Fibroblast of villous mesenchyme (primary cell): ENCODE measurements around the gene PARD3. TPM values are rescaled to one million over a fixed set of nuclear protein-coding genes. Genes with fewer than 3 reads are reported as not detected.

Experiments
- DNase-seq: peaks from one replicate; pipeline ENCODE4 v3.0.0-alpha.2; 2010; ENCODE audit warnings: low read depth
- H3K4me3 ChIP-seq: 2 replicates; pipeline ENCODE4 v1.5.1; 2011; ENCODE audit warnings: low read depth, mild to moderate bottlenecking, low read length
- total RNA-seq: library from RNA; depleted of rRNA; stranded (reverse); fragments of >200 nt; gene quantifications from 2 replicates; pipeline ENCODE4 v1.2.3, GENCODE V29; 2012
- TF ChIP-seq, protein P1 (sequence below): IDR thresholded peaks from 2 replicates; pipeline ENCODE4 v1.5.1; 2012; ENCODE audit warnings: low read depth, mild to moderate bottlenecking, low read length; ENCODE audit not compliant: insufficient read depth

The PARD3 gene
- total RNA-seq, 1 donor: 44.0 TPM

DNA sequence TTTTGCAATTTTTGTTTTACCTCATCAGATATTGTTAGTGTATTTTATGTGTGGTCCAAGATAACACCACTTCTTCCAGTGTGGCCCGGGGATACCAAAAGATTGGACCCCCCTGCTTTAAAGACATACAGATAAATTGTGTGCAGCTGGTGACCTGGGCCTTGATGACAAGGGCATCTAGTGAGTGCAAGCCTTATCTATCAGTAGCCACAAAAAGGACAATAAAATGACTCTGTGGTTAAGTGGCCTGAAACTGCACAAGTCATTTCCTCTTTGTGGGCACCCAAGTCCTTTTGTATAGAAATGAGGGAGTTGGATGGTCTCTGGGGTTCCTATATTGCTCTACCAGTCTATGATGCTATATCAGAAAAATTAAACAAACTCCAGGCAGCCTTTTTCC is 98.1 kb downstream of the PARD3 start:
- TF ChIP-seq, protein P1, sequence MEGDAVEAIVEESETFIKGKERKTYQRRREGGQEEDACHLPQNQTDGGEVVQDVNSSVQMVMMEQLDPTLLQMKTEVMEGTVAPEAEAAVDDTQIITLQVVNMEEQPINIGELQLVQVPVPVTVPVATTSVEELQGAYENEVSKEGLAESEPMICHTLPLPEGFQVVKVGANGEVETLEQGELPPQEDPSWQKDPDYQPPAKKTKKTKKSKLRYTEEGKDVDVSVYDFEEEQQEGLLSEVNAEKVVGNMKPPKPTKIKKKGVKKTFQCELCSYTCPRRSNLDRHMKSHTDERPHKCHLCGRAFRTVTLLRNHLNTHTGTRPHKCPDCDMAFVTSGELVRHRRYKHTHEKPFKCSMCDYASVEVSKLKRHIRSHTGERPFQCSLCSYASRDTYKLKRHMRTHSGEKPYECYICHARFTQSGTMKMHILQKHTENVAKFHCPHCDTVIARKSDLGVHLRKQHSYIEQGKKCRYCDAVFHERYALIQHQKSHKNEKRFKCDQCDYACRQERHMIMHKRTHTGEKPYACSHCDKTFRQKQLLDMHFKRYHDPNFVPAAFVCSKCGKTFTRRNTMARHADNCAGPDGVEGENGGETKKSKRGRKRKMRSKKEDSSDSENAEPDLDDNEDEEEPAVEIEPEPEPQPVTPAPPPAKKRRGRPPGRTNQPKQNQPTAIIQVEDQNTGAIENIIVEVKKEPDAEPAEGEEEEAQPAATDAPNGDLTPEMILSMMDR: no peak
- no peak overlapping the region for H3K4me3 ChIP-seq
- DNase-seq: no peak

DNA sequence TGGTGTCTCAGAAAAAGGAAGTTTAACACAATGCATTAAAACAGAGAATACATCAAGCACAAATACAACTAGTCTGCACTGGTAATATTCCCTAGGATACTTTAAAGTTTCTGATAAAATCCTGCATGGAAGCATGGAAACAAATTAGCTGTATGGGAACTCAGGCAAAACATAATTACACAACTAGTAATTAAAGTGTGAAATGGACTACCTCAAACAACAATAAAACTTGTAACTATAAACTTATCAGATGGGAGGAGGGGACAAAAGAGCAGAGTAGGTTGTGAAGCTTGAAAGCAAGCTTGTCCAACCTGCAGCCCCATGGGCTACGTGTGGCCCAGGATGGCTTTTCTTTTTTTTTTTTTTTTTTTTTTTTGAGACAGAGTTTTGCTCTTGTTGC is 98.9 kb downstream of the PARD3 start:
- H3K4me3 ChIP-seq: no peak overlapping the region
- TF ChIP-seq, protein P1: no peak
- no peak for DNase-seq

DNA sequence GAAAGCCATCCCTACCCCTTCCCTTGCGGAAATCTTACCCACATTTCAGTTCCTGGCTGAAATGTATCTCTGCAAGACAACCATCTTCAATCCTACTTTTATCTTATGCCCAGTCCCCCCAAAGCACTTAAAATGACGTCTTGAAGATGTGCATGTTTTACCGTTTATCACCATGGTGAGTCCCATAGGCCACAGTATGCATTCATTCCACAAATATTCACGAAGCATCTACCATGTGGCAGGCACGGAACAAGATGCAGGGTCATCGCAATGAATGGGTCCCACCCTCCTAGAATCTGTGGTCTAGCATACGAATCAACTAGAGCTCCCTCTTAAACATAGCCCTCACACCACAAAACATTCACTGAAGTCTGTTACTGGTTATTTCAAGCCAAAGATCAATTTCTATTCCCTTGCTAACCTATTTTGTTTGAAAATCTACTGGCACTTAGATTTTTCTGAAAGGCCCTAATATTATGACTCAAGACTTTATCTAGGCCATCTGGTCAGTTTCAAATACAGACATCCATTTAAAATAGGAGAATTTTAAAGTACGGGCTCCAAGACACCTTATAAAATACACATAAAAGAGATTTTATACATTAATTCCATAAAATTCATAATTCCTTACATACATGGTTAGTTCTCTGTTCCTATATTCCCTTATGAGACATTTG is 99.4 kb downstream of the PARD3 start:
- TF ChIP-seq, protein P1: no peak
- no peak overlapping the region for H3K4me3 ChIP-seq
- peak; percentile 57 for DNase-seq

DNA sequence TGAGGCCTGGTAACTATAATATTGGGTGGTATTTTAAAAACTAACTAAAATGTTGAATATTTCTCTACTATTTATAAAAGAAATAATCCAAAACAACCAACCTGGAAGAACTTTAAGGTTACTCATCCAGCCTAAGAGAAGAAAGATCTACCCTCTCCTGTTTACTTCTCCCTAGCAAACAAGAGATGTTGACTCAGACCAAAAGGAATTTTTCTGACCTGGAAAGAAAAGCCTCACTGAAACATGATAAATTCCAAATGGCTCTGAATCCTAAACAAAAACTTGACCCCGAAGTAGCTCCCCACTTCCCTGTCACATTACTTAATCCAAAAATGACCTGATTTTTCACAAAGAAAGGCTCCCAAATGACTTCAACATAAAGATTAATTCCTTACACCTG is 101.2 kb downstream of the PARD3 start:
- TF ChIP-seq, protein P1: no peak
- H3K4me3 ChIP-seq: no peak overlapping the region
- peak; percentile 76 for DNase-seq

DNA sequence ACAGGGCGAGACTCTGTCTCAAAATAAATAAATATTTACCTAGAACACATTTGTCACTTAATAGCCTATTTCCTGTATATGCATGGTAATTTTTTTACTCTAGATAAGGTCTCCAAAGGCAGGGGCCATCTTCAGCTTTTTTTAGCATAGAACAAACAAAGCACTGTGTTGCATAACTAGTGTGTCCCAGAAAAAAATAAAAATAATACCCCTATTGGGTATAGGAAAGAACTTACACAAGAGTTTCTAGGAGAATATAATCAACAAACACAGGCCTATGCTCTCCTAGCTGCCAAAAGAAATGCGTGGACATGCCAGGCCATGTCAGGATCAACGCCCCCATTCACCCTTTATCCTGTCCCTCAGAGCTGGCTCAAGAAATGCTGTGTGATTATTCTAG is 103.6 kb downstream of the PARD3 start:
- DNase-seq: peak; percentile 70
- TF ChIP-seq, protein P1: no peak
- no peak overlapping the region for H3K4me3 ChIP-seq

DNA sequence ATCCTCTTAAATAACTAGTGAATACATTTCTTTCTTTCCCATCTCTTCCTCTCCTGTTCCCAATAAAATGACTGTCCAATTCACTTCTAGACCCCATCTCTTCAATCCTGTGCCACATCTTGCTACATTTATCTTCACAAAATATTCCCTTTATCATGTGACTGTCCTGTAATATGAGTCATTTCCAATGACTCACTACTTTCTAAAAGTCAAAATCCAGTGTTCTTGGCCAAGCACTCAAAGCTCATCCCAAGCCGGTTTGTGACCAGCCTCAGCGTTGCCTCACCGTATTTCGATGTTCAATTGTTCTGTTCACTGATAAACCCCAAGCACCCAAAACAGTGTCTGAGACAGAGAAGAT is 104.7 kb downstream of the PARD3 start:
- peak; percentile 72 for DNase-seq
- TF ChIP-seq, protein P1: no peak
- no peak overlapping the region for H3K4me3 ChIP-seq
